COLO829 (cell line): ENCODE data around the gene MEGF8.
"Not testable (repeated sequence)": the region's sequence is repeated elsewhere in the genome, so short reads cannot be mapped to it uniquely, and the experiment has no call there.

ENCODE experiments used
- DNase-seq: peaks from one replicate; pipeline ENCODE4 v3.0.0; 2012; ENCODE audit warnings: low spot score

The MEGF8 gene

GRCh38 chr19:42331333-42331732, 5.9 kb downstream of the MEGF8 start:
- not testable (repeated sequence) for DNase-seq

GRCh38 chr19:42332059-42332458, 6.6 kb downstream of the MEGF8 start:
- no peak for DNase-seq

GRCh38 chr19:42333018-42333417, 7.6 kb downstream of the MEGF8 start:
- no peak for DNase-seq

- no peak for DNase-seq
Observed at GRCh38 chr19:42333975-42334696, 8.7 kb downstream of the MEGF8 start.

GRCh38 chr19:42334697-42335373, 9.4 kb downstream of the MEGF8 start:
- DNase-seq, result no peak

GRCh38 chr19:42335374-42335936, 10.0 kb downstream of the MEGF8 start:
- no peak for DNase-seq

- DNase-seq, result no peak
Observed at GRCh38 chr19:42335971-42336370, 10.5 kb downstream of the MEGF8 start.

GRCh38 chr19:42339126-42339860, 13.9 kb downstream of the MEGF8 start:
- not testable (repeated sequence) for DNase-seq

- not testable (repeated sequence) for DNase-seq
Observed at GRCh38 chr19:42339922-42340321, 14.5 kb downstream of the MEGF8 start.

GRCh38 chr19:42343344-42344110, 18.1 kb downstream of the MEGF8 start:
- DNase-seq, result no peak

- DNase-seq, result no peak
Observed at GRCh38 chr19:42344336-42344893, 19.0 kb downstream of the MEGF8 start.

GRCh38 chr19:42345191-42345812, 19.9 kb downstream of the MEGF8 start:
- no peak for DNase-seq

- no peak for DNase-seq
Observed at GRCh38 chr19:42348211-42348610, 22.8 kb downstream of the MEGF8 start.

- no peak for DNase-seq
Observed at GRCh38 chr19:42349378-42350107, 24.1 kb downstream of the MEGF8 start.

- DNase-seq, result no peak
Observed at GRCh38 chr19:42350417-42350816, 25.0 kb downstream of the MEGF8 start.

GRCh38 chr19:42351079-42351735, 25.8 kb downstream of the MEGF8 start:
- DNase-seq, result no peak

- DNase-seq, result no peak
Observed at GRCh38 chr19:42352301-42353259, 27.1 kb downstream of the MEGF8 start.

- DNase-seq, result no peak
Observed at GRCh38 chr19:42353341-42354015, 28.0 kb downstream of the MEGF8 start.
